Hepatocyte (in vitro differentiated cells): ENCODE data around the gene RFX4.

Experiments
- EZH2 ChIP-seq: fragments of 200-600 bp; sonication (generic); IDR thresholded peaks from 2 replicates; pipeline ENCODE4 v1.6.1; 2016; ENCODE audit warnings: antibody characterized with exemption, mild to moderate bottlenecking, borderline replicate concordance
- EZH2phosphoT487 ChIP-seq: fragments of 200-600 bp; sonication (generic); IDR thresholded peaks from one replicate; pipeline ENCODE4 v1.6.1; 2018; ENCODE audit warnings: antibody characterized with exemption, mild to moderate bottlenecking, low read depth, moderate library complexity; ENCODE audit not compliant: unreplicated experiment, severe bottlenecking
- TF ChIP-seq, protein P1 (sequence below): fragments of 200-600 bp; sonication (generic); IDR thresholded peaks from 2 replicates; pipeline ENCODE4 v1.5.1; 2016; ENCODE audit warnings: antibody characterized with exemption, mild to moderate bottlenecking; ENCODE audit not compliant: poor library complexity

DNA sequence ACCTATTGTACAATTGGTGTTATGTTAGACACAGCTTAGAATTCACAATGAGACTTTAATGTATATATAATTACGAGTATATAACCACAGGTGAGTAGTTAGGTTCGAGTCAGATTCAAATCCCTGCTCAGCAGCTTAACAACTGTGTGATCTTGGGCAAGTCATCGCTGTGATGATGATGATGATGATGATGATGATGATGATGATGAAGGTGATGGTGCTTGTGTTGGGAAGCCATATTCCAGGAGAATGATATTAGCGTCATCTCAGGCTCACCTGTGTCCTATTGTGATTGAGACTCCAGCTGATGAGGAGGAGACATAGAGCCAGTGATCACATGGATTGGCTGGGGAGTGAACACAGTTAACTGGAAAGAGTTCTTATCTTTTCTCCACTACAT lies 16.5 kb downstream of the RFX4 start:
- TF ChIP-seq EZH2phosphoT487, result no peak
- TF ChIP-seq, protein P1, sequence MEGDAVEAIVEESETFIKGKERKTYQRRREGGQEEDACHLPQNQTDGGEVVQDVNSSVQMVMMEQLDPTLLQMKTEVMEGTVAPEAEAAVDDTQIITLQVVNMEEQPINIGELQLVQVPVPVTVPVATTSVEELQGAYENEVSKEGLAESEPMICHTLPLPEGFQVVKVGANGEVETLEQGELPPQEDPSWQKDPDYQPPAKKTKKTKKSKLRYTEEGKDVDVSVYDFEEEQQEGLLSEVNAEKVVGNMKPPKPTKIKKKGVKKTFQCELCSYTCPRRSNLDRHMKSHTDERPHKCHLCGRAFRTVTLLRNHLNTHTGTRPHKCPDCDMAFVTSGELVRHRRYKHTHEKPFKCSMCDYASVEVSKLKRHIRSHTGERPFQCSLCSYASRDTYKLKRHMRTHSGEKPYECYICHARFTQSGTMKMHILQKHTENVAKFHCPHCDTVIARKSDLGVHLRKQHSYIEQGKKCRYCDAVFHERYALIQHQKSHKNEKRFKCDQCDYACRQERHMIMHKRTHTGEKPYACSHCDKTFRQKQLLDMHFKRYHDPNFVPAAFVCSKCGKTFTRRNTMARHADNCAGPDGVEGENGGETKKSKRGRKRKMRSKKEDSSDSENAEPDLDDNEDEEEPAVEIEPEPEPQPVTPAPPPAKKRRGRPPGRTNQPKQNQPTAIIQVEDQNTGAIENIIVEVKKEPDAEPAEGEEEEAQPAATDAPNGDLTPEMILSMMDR, result no peak
- no peak for TF ChIP-seq EZH2
